Activated CD8-positive, alpha-beta T cell treated with anti-CD3 and anti-CD28 coated beads, Interleukin-2, amount 10 ng/mL, durations not matched to agents 7 days and 5 days (primary cell): ENCODE results near the gene HLA-A. TPM values are rescaled to one million over a fixed set of nuclear protein-coding genes. Genes with fewer than 3 reads are reported as not detected.
"Not testable (repeated sequence)": the region's sequence is repeated elsewhere in the genome, so short reads cannot be mapped to it uniquely, and the experiment has no call there.

Experiments used
- ATAC-seq: fragments of 150-1000 bp; cut with Tn5 transposase; one replicate; pipeline ENCODE4 v1.10.0; 2021; ENCODE audit warnings: moderate library complexity
- CTCF ChIA-PET: fragments of 350-600 bp; sonication (Branson Sonifier 250); formaldehyde crosslinking; loops from one replicate; lab custom pipeline; 2021; ENCODE audit warnings: antibody characterized with exemption; lab: Charles Lee
- POLR2A ChIA-PET: fragments of 350-600 bp; sonication (Branson Sonifier 250); formaldehyde crosslinking; loops from one replicate; lab custom pipeline; 2021; ENCODE audit warnings: antibody characterized with exemption; lab: Charles Lee
- DNase-seq: peaks from one replicate; pipeline ENCODE4 v3.0.0-alpha.2; 2020
- H3K27ac Mint-ChIP-seq: one replicate; pipeline ENCODE4 v1.8.0; 2021; ENCODE audit warnings: mild to moderate bottlenecking, mixed read lengths
- H3K27me3 Mint-ChIP-seq: one replicate; pipeline ENCODE4 v1.8.0; 2021; ENCODE audit warnings: low read depth, mixed read lengths
- H3K36me3 Mint-ChIP-seq: one replicate; pipeline ENCODE4 v1.8.0; 2021; ENCODE audit warnings: low read depth, mixed read lengths
- H3K4me1 Mint-ChIP-seq: one replicate; pipeline ENCODE4 v1.8.0; 2021; ENCODE audit warnings: low read depth, mixed read lengths
- H3K4me3 Mint-ChIP-seq: one replicate; pipeline ENCODE4 v1.8.0; 2021; ENCODE audit warnings: mild to moderate bottlenecking, mixed read lengths
- H3K9me3 Mint-ChIP-seq: one replicate; pipeline ENCODE4 v1.8.0; 2022; ENCODE audit warnings: mixed read lengths; ENCODE audit not compliant: insufficient read depth
- total RNA-seq, 2 experiments: library from RNA; stranded (reverse); gene quantifications; one replicate each; pipeline ENCODE4 v1.2.3, GENCODE V29; 2021

Gene HLA-A
- total RNA-seq, 2 experiments from 2014 or later, result 1,178 to 1,183 TPM

DNA sequence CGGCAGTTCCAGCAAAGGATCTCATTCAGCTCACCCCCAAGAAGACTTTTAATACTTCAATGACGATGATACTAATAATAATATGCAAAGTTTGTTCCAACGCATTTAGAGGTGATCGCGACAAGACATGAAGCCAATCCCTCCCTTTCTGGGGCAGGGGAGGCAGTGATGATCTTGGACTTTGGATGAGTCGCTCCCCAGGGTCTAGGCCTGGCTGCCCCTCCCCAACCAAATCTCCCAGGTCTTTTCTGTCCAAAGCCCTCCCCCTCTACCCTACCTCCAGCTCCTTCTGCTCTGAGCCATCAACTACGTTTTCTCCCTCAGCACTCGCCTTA lies 33.9 kb downstream of the HLA-A start:
- ATAC-seq, result no peak
- Mint-ChIP-seq H3K27me3 (peaks cover 57% of the 10 kb centered on the region), H3K27ac (no peak overlapping the region), H3K36me3 (peaks cover 4% of the 10 kb centered on the region), H3K9me3 (no peaks in the 10 kb centered on the region), H3K4me3 (peak overlapping the region; percentile 74), H3K4me1 (peaks cover 40% of the 10 kb centered on the region)
- POLR2A ChIA-PET, result interaction anchor here (1.3 kb wide), 1 partner anchor 31 kb away, joined by 4 read pairs; no protein-coding TSS in a partner anchor
- CTCF ChIA-PET, result interaction anchor here (1.0 to 1.8 kb wide), 5 partner anchors 10 to 128 kb away, joined by 3 to 6 read pairs (median 3); no protein-coding TSS in a partner anchor
- DNase-seq, result no peak

DNA sequence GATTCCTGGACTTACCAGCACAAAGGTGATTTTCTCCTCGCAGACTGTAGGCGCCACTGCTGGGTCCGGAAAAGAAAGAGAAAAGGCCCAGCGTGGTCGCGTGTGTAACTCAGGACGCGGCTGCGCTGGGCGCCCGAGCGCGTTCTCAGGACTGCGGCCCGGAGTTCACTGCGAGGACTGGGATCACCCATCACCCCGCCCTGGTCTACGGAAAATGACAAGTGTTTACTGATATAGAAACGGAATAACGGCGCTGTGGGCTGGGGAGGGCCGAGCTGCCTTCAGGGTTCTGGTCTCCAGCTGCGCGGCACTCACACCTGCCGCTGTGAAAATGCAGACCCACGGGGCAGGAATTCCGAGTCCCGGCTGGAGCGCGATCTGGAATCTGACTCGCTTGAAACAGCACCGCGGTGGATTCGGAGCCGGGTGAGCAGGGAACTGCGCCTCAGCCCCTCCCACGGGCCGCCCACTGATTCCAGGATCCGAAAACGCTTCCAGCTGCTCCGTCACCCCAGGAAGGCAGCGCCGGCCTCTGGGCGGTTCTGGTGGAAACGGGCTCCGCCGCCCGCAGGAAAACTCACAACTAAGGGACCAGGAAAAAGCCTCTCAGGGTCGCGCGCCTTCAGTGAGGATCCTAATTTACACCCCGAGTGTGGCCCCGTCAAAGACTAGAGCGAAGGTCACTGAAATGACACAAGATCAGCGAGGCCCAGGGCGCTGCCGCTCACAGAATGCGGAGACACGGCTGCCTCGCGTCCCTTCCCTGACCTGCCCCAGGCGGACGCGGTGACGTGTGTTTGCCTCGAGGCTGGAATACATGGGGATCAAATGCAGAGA lies 34.5 kb downstream of the HLA-A start:
- peak; percentile 85 for ATAC-seq
- Mint-ChIP-seq H3K27me3 (peaks cover 57% of the 10 kb centered on the region), H3K9me3 (no peaks in the 10 kb centered on the region), H3K27ac (no peak overlapping the region), H3K4me1 (peaks cover 40% of the 10 kb centered on the region), H3K4me3 (peak overlapping the region; percentile 74), H3K36me3 (peaks cover 4% of the 10 kb centered on the region)
- DNase-seq, result peak; percentile 58
- POLR2A ChIA-PET, result no interaction called here
- CTCF ChIA-PET, result interaction anchor here (1.2 to 1.8 kb wide), 3 partner anchors 13 to 129 kb away, joined by 3 to 6 read pairs (median 3); no protein-coding TSS in a partner anchor

GRCh38 chr6:29977425-29977727 lies 35.0 kb downstream of the HLA-A start:
- peaks cover 4% of the 10 kb centered on the region for H3K36me3 Mint-ChIP-seq
- CTCF ChIA-PET, result interaction anchor here (1.2 to 1.8 kb wide), 2 partner anchors 13 to 129 kb away, joined by 3 to 6 read pairs; no protein-coding TSS in a partner anchor

DNA sequence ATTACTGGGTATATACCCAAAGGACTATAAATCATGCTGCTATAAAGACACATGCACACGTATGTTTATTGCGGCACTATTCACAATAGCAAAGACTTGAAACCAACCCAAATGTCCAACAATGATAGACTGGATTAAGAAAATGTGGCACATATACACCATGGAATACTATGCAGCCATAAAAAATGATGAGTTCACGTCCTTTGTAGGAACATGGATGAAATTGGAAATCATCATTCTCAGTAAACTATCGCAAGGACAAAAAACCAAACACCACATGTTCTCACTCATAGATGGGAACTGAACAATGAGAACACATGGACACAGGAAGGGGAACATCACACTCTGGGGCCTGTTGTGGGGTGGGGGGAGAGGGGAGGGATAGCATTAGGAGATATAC lies 37.7 kb downstream of the HLA-A start:
- H3K36me3 Mint-ChIP-seq, POLR2A ChIA-PET, H3K27ac Mint-ChIP-seq, H3K9me3 Mint-ChIP-seq, ATAC-seq, DNase-seq, CTCF ChIA-PET, H3K4me3 Mint-ChIP-seq: not testable (repeated sequence)
- Mint-ChIP-seq H3K27me3 (peaks cover 33% of the 10 kb centered on the region), H3K4me1 (peaks cover 24% of the 10 kb centered on the region)

More at GRCh38 chr6:29977425-29977727, 35.0 kb downstream of the HLA-A start:
- Mint-ChIP-seq H3K27ac (no peak overlapping the region), H3K4me3 (peak overlapping the region; percentile 1), H3K9me3 (no peaks in the 10 kb centered on the region), H3K4me1 (peaks cover 36% of the 10 kb centered on the region), H3K27me3 (peaks cover 55% of the 10 kb centered on the region)
- POLR2A ChIA-PET, result no interaction called here
- DNase-seq (no peak), ATAC-seq (no peak)

DNA sequence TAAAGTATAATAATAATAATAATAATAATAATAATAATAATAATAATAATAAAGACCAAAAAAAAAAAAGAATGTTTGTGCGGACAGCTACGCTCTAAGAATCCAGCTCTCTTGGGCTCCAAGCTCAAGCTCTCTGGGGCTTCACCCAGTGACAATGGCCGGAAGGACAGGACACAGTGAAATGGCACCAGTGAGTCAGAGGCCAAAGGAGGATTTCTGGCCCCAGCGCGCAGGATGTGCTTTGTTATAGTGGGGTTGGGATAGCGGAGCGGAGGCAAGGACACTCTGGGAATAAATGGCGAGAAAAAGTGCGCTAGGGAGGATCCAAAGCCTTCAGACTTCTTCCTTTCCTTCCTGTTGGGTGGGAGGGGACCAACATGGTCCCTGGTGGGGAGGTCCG lies 38.2 kb downstream of the HLA-A start:
- Mint-ChIP-seq H3K4me3 (no peak overlapping the region), H3K27me3 (peaks cover 28% of the 10 kb centered on the region), H3K4me1 (peaks cover 19% of the 10 kb centered on the region), H3K27ac (no peak overlapping the region), H3K36me3 (peaks cover 4% of the 10 kb centered on the region), H3K9me3 (no peaks in the 10 kb centered on the region)
- no peak for DNase-seq
- no peak for ATAC-seq
- CTCF ChIA-PET, result no interaction called here
- POLR2A ChIA-PET, result no interaction called here

DNA sequence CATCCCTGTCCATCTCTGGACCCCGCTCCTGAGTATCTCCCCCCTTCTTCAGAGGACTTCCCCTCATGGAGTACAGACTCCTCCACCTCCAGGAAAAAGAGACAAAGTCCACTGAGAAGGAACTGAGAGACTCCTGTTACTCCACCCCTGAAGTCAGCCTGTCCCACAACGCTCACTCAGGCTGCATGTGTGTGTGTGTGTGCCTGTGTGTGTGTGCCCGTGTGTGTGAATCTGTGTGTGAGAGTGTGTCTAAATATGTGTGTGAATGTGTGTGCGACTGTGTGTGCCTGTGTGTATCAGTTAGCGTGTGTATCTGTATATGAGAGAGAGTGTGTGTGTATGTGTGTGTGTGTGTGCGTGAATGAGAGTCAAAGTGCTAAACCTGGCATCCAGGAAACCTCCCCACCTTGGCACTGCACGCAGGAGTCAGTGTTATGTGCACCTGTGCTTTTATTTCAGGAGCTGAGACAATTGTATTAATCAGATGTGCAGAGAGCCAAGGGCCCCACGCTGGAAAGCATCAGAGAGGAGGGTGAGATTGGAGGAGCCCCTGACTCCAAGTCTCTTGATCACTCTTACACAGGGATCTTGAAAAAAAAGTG lies 39.0 kb downstream of the HLA-A start:
- Mint-ChIP-seq H3K36me3 (no peaks in the 10 kb centered on the region), H3K4me1 (peaks cover 12% of the 10 kb centered on the region), H3K27ac (no peak overlapping the region), H3K9me3 (no peaks in the 10 kb centered on the region), H3K27me3 (peaks cover 20% of the 10 kb centered on the region), H3K4me3 (no peak overlapping the region)
- no peak for DNase-seq
- POLR2A ChIA-PET, result no interaction called here
- CTCF ChIA-PET, result no interaction called here
- no peak for ATAC-seq

DNA sequence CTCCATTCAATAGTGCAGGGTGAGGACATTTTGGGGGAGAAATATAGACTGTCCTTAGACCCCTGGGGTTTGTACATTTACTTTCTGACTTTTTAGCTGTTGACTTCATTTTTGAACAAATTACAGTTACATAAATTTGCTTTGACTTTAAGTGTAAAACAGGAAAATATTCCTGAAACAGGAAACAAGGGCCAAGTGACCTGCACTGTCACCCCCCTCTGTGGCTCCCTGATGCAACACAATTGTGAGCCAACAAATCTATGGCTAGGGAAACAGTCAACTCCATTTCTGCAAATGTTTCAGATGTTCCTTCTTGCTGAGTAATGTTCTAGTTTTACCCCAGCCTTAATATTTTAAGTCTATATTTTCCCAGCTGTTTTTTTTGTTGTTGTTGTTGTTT lies 39.8 kb downstream of the HLA-A start:
- POLR2A ChIA-PET, result no interaction called here
- CTCF ChIA-PET, result no interaction called here
- H3K27me3 Mint-ChIP-seq, result peaks cover 14% of the 10 kb centered on the region
- no peaks in the 10 kb centered on the region for H3K9me3 Mint-ChIP-seq
- DNase-seq (no peak), ATAC-seq (no peak)
- no peaks in the 10 kb centered on the region for H3K36me3 Mint-ChIP-seq
- H3K4me1 Mint-ChIP-seq, result peaks cover 4% of the 10 kb centered on the region
- no peak overlapping the region for H3K27ac Mint-ChIP-seq
- H3K4me3 Mint-ChIP-seq, result no peak overlapping the region

- H3K4me1 Mint-ChIP-seq, result no peaks in the 10 kb centered on the region
- H3K4me3 Mint-ChIP-seq, result no peak overlapping the region
- H3K36me3 Mint-ChIP-seq, result no peaks in the 10 kb centered on the region
- peaks cover 2% of the 10 kb centered on the region for H3K27me3 Mint-ChIP-seq
- no peaks in the 10 kb centered on the region for H3K9me3 Mint-ChIP-seq
- no peak for DNase-seq
- CTCF ChIA-PET, result no interaction called here
- POLR2A ChIA-PET, result no interaction called here
- H3K27ac Mint-ChIP-seq, result no peak overlapping the region
- ATAC-seq, result no peak
Observed at GRCh38 chr6:29984232-29984631, 41.9 kb downstream of the HLA-A start.

- H3K4me1 Mint-ChIP-seq, result no peaks in the 10 kb centered on the region
- CTCF ChIA-PET, result no interaction called here
Observed at GRCh38 chr6:29984992-29985391, 42.7 kb downstream of the HLA-A start.

DNA sequence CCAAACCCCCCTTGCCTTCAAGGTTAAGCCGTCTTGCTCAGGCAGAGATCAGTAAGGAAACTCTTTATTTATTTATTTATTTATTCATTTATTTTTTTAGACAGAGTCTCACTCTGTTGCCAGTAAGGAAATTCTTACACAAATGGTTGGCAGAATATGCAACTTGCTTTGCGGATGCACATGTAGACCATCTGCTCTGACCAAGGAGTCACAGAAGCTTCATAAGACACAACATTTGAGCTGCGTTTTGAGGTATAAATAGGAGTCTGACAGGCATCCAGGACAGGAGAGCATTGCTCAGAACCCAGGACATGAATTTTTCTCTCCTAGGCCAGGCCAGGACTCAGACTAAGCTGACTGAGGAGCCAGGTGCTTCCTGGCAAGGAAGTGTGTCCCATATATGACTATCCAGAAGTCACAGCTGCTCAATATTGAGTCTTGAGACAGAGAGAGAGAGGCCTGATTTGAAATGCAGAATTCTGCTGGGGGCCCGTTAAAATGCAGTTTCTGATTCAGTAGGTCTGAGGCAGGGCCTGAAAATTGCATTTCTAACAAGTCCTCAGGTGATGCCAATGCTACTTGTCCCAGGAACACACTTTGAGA lies 43.9 kb downstream of the HLA-A start:
- no peaks in the 10 kb centered on the region for H3K9me3 Mint-ChIP-seq
- no peak for DNase-seq
- ATAC-seq, result no peak
- no peak overlapping the region for H3K4me3 Mint-ChIP-seq
- no peak overlapping the region for H3K27ac Mint-ChIP-seq
- no peaks in the 10 kb centered on the region for H3K36me3 Mint-ChIP-seq
- peaks cover 6% of the 10 kb centered on the region for H3K4me1 Mint-ChIP-seq
- POLR2A ChIA-PET, result no interaction called here
- peaks cover 3% of the 10 kb centered on the region for H3K27me3 Mint-ChIP-seq
- CTCF ChIA-PET, result interaction anchor here (1.1 to 1.4 kb wide), 2 partner anchors 11 to 138 kb away, joined by 3 read pairs; no protein-coding TSS in a partner anchor

More at GRCh38 chr6:29984992-29985391, 42.7 kb downstream of the HLA-A start:
- Mint-ChIP-seq H3K4me3 (no peak overlapping the region), H3K27ac (no peak overlapping the region), H3K9me3 (no peaks in the 10 kb centered on the region), H3K27me3 (peaks cover 4% of the 10 kb centered on the region), H3K36me3 (no peaks in the 10 kb centered on the region)
- ATAC-seq, result no peak
- no peak for DNase-seq
- POLR2A ChIA-PET, result interaction anchor here (0.8 kb wide), 1 partner anchor 125 kb away, joined by 3 read pairs; no protein-coding TSS in a partner anchor

GRCh38 chr6:29989211-29989610 lies 46.9 kb downstream of the HLA-A start:
- ChIA-PET CTCF (interaction anchor here (1.1 to 1.2 kb wide), 2 partner anchors 24 to 25 kb away, joined by 3 read pairs; no protein-coding TSS in a partner anchor), POLR2A (no interaction called here)
- no peak for DNase-seq
- Mint-ChIP-seq H3K27ac (no peak overlapping the region), H3K4me1 (peaks cover 6% of the 10 kb centered on the region), H3K27me3 (peaks cover 3% of the 10 kb centered on the region), H3K36me3 (no peaks in the 10 kb centered on the region), H3K9me3 (no peaks in the 10 kb centered on the region), H3K4me3 (no peak overlapping the region)
- ATAC-seq, result no peak

GRCh38 chr6:29990931-29991330 lies 48.6 kb downstream of the HLA-A start:
- DNase-seq, result no peak
- Mint-ChIP-seq H3K4me3 (no peak overlapping the region), H3K27ac (no peak overlapping the region), H3K36me3 (no peaks in the 10 kb centered on the region), H3K27me3 (peaks cover 3% of the 10 kb centered on the region), H3K4me1 (peaks cover 6% of the 10 kb centered on the region), H3K9me3 (no peaks in the 10 kb centered on the region)
- ChIA-PET POLR2A (no interaction called here), CTCF (interaction anchor here (1.2 kb wide), 1 partner anchor 180 kb away, joined by 3 read pairs; no protein-coding TSS in a partner anchor)
- ATAC-seq, result no peak
